Prostate gland (tissue), 2 donors: Measurements from ENCODE around the gene ZNF133.
"Not testable (repeated sequence)": the region's sequence is repeated elsewhere in the genome, so short reads cannot be mapped to it uniquely, and the experiment has no call there.

Experiments
- POLR2AphosphoS5 ChIP-seq: sonication (generic); formaldehyde crosslinking; IDR thresholded peaks from one replicate; pipeline ENCODE4 v1.6.1; 2017; ENCODE audit warnings: antibody characterized with exemption
- TF ChIP-seq, protein P1 (sequence below), 4 experiments: fragments of 200-600 bp in 2 of 4; fragments of 450-650 bp in 2 of 4; sonication (generic) in 2 of 4; IDR thresholded peaks; 1 replicate in 3 of 4; 2 replicates in 1 of 4; pipeline ENCODE4 v1.5.1; 2016 to 2019; ENCODE audit warnings: antibody characterized with exemption in 4 of 4, mild to moderate bottlenecking in 2 of 4, moderate library complexity in 2 of 4

DNA sequence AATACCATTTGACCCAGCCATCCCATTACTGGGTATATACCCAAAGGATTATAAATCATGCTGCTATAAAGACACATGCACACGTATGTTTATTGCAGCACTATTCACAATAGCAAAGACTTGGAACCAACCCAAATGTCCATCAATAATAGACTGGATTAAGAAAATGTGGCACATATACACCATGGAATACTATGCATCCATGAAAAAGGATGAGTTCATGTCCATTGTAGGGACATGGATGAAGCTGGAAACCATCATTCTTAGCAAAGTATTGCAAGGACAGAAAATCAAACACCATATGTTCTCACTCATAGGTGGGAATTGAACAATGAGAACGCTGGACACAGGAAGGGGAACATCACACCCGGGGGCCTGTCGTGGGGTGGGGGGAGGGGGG is 39.8 kb upstream of the ZNF133 start:
- TF ChIP-seq, protein P1, sequence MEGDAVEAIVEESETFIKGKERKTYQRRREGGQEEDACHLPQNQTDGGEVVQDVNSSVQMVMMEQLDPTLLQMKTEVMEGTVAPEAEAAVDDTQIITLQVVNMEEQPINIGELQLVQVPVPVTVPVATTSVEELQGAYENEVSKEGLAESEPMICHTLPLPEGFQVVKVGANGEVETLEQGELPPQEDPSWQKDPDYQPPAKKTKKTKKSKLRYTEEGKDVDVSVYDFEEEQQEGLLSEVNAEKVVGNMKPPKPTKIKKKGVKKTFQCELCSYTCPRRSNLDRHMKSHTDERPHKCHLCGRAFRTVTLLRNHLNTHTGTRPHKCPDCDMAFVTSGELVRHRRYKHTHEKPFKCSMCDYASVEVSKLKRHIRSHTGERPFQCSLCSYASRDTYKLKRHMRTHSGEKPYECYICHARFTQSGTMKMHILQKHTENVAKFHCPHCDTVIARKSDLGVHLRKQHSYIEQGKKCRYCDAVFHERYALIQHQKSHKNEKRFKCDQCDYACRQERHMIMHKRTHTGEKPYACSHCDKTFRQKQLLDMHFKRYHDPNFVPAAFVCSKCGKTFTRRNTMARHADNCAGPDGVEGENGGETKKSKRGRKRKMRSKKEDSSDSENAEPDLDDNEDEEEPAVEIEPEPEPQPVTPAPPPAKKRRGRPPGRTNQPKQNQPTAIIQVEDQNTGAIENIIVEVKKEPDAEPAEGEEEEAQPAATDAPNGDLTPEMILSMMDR (IDR thresholded peaks at IDR 0.05), result not testable (repeated sequence)
- TF ChIP-seq POLR2AphosphoS5, result not testable (repeated sequence)
